ENCODE data around the gene TREML4.
"Not testable (repeated sequence)": the region's sequence is repeated elsewhere in the genome, so short reads cannot be mapped to it uniquely, and the experiment has no call there.

The TREML4 gene, protein sequence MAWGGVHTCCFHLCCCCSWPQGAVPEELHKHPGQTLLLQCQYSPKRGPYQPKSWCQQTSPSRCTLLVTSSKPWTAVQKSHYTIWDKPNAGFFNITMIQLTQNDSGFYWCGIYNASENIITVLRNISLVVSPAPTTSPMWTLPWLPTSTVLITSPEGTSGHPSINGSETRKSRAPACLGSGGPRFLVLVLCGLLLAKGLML

DNA sequence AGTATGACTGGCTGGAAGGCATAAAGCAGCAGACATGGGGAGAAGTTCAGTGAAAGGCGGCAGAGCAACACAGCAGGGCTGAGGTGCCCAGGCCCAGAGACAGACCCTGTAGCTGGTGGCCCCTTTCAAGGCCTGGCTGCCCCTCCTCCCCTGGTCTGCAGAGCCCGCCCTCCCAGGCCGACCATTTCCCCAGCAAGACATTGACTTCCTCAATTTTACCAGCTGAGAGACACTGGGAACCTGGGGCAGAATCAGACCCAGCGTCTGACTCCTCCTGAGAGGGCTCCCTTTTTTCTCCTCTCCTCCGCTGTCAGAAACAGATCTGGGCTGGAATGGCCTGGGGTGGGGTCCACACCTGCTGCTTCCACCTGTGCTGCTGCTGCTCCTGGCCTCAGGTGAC, at the start of gene TREML4:
Gene TREML4 (plus strand): TSS at position 254 of the 400 bp plus-strand sequence. CDS start 79 bp downstream, at position 333.
- DNase-seq (ENCODE audit: low read depth in 3 of 3, low spot score in 1 of 3), result no peak

DNA sequence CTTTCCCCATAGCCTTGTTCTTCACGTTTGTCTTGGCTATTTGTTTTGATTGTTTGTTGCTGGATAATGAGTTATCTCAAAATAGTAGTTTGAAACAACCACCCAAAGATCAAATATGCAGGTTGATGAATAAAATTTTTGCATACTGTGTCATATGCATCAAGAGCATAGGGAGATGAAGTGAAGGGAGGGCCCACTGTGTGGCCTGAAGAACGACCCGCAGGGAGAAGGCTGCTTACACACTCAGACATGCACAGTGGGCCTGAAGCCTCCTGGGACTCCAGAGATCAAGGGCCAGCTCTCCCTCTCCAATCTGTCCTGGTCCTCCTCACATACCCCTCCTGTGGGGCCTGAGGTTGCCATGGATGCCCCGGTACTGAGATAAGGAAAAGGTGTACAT, 49.0 kb upstream of the TREML4 start:
- no peak for DNase-seq (ENCODE audit: low read depth in 3 of 3, low spot score in 1 of 3)

DNA sequence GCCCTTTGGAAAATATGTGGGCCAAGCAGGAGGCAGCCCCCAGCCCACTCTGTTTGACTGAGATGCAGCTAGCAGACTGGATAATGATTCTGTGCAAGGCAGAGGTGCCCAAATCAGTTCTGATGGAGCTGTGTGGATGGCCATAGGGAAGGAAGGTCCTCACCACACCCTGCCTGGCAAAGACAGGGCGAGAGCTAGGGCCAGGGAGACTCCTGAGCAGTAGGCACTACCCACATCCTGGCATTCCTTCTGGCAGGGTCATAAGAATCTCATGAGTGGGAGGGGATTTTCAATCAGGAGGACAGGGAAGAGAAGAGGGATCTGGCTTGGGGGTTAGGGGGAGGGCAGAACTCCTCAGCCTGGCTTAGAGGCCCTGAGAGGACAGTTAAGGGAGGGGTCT, 46.6 kb upstream of the TREML4 start:
- no peak for DNase-seq (ENCODE audit: low read depth in 3 of 3, low spot score in 1 of 3)

DNA sequence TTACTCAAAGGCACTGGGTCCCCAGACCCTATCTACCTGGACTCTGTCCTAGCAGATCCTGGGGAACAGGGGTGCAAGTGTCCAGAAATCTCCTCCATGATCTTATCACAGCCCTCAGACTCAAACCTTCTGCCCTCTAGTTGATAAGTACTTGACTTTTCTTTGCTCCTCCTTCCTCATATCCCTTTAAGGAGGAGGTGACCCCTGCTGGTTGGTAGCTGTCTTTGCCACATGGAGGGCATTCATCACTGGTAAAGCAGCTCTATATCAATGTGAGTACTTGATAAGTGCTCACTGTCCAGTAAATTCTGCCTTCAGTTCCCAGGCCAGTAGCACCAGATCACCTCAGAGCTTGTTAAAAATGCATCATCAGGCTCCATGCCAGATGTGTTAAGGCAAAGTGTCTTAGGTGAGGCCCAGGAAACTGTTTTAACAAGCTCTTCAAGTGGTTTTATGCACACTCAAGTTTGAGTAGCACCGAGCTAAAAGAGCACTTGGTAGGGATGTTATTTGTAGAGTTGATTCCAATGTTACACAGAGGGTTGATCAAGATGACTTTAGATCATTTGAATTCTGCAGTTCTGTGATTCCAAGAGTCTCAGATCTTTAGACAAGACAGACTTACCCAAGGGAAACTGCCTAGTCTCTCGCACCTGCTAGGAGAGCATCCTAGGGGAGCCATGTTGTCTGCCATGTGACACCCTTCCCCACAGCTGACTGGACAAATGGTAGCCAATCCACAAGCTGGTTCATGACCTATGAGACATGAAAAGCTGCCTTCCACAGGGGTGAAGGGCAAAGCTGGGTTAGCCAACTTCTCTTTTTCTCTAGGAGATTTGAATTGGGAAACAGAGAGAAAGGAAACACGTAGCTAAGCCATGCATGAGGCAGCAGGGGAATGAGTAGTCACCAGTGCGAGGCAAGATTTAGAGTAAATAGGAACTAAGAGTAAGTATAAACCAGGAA, 45.8 kb upstream of the TREML4 start:
- DNase-seq (ENCODE audit: low read depth in 3 of 3, low spot score in 1 of 3), result peak in 1 of 3 donors; percentile 13

DNA sequence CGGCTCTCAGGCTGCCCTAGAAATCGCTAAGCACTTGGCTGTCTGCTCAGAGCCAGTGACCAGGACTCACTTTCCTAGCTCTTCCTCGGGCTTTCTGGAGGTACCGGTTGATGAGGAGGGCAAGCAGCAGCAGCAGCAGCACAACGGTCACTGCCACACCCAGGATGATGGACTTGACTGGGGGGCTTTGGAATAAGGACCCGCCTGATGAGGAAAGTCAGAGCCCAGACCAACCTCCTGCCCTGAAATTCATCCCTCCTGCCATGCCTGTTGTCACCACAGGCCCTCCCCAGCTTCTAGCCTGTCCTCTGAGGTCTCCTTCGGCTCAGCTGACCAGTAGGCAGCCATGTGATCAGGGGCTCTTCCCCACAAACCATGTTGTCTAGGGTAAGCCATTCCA, 43.4 kb upstream of the TREML4 start:
- no peak for DNase-seq (ENCODE audit: low read depth in 3 of 3, low spot score in 1 of 3)

DNA sequence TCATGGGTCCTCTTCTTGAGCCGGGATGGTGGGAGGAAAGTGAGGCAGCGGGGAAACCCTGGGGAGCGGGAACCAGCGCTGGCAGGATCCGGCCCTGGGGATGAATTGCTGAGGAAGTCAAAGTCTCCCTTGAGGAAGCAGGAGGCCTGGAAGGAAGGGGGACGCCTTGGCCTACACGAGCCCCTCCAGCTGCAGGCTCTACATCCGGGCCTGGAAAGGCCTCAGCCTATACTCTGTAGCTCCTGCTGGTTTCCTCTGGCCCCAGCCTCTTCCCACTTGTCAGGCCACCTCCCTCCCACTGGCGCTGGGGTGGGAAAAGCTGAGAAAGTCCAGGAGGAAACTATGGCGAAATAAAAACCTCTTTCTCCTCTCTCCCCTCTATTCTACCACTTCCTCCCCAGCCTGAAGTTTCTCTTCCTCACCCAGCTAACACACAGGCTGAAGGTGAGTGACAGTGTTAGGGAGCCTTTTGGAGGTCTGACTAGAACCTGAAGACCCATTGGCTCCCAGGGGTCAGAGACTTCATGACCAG, 42.1 kb upstream of the TREML4 start:
- DNase-seq (ENCODE audit: low read depth in 3 of 3, low spot score in 1 of 3), result no peak

DNA sequence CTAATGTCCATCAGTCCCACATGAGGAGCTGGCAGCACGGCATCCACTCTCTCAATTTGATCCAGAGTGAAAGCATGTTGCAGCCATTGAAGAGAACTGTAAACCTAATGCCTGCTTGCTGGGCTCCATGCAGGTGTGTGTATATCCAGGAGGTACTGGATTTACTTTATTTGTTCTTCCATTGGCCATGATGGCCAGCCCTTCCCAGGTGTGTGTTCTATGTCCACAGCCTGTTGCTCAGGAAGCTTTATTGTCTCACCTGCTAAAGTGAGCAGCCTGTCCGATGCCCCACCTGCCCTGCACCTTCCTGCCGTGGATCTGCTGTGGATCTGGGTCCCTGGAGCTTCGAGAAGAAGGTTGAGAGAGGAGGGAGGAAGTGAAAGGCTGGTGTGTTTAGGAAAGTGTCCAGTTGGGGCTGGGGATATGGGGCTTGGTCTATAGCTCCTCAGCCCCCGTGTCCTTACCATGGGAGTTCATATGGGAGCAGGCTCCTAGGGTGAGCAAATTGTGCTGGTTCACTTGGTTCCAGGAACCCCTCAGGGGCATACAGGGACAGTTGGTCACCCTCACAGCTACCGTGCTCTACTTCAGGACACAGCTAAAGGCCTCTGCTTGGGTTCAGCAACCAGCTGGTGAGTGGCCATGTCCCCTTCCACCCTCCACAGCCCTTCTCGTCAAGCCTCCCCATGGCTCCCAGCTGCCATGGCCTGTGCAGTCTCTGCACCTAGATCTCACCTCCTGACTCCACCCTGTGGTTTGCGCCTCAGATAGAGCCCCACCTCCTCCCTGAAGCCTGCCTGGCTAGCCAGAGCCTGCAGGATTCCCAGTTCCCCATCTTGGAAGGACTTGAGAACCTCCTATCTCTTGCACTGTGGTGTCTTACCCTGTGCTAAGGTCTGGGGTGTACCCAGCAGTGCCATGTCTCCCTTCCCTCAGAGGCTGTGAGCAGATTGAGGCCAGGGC, 39.9 kb upstream of the TREML4 start:
- DNase-seq (ENCODE audit: low read depth in 3 of 3, low spot score in 1 of 3), result no peak

DNA sequence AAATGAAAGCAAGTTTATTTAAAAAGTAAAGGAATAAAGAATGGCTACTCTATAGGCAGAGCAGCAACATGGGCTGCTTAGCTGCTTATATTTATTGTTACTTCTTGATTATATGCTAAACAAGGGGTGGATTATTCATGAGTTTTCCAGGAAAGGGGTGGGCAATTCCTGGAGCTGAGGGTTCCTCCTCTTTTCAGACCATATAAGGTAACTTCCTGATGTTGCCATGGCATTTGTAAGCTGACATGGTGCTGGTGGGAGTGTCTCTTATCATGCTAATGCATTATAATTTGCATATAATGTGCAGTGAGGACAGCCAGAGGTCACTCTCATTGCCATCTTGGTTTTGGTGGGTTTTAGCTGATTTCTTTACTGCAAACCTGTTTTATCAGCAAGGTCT, 39.1 kb upstream of the TREML4 start:
- DNase-seq (ENCODE audit: low read depth in 3 of 3, low spot score in 1 of 3), result not testable (repeated sequence)

DNA sequence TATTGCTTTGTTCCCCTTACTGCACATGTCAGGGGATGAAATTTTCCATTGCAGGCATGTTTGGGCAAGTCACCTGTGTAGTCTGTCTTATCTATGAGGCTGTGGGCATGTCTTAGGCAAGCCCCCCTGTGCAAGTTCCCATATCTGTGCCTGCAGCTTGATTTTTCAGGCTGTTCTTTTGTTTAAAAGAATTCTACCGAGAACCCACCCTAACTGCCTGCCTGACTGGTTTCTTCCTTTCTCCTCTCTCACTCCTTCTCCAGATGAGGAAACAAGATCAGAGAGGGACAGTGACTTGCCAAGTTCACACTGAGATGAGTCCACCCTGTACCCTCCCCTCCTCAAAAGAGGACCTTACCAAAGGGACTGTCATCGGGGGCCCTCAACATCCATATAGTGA, 38.2 kb upstream of the TREML4 start:
- no peak for DNase-seq (ENCODE audit: low read depth in 3 of 3, low spot score in 1 of 3)

DNA sequence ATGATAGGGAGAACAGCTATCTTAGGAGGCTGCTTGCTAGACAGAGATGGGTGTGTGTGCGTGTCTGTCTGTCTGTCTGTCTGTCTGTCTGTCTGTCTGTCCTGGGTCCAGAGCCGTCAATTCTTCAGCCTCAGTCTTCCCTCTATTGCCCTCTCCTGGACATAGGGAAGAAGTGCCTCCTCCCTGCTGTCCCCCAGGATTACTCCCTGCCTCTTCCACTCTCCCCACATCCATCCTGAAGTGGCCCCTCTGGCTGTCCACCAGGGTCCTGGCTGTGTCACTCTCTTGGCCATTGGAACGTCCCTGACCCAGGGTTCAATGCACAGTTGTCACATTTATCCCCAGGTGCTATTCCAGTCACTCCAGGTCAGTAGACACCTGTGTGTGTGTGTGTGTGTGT, 37.4 kb upstream of the TREML4 start:
- DNase-seq (ENCODE audit: low read depth in 3 of 3, low spot score in 1 of 3), result no peak

DNA sequence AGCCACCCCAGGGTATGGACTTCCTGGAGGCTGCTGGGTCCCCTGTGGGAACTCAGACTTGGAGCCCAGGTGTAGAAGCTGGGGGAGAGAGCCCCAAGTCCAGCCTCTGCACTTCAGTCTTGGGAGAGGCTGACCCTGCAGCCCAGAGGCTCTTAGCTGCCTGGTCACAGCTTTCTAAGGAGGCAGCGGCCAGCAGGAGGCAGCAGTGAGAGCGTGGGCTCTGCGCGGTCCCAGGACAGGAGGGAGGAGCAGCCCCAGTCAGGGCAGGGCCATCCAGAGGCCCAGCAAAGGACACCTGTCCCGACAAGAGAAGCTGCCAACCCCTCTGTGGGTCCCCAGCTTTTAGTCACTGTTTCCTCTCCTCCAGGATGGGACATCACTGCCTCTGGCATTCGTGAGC, 36.6 kb upstream of the TREML4 start:
- peak in 1 of 3 donors; percentile 37 for DNase-seq (ENCODE audit: low read depth in 3 of 3, low spot score in 1 of 3)

DNA sequence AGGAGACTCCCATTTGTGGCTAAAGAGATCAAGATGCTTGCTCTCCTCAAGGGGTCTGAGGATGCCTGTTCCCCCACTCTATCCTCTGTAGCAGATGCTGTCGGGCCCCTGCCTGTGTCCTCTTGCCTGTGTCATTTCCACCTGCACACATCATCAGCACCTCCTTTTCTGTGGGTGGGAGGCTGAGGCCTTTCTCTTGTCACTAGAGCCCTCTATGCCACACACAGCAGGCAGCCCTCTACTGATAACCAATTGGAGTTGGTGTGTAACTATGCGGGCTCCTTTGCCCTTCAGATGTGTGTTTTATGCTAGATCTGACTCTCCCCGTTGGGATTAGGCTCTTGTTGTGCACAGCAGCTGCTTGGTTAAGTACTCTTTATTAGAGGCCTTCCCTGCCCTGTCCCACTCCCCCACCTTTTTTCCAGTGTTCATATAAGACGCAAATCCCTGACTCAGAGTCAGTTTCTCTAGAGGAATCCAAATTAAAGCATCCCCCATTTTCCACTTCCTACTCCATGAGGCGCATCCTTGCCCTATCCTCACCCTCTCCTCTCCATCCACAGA, 34.9 kb upstream of the TREML4 start:
- no peak for DNase-seq (ENCODE audit: low read depth in 3 of 3, low spot score in 1 of 3)

DNA sequence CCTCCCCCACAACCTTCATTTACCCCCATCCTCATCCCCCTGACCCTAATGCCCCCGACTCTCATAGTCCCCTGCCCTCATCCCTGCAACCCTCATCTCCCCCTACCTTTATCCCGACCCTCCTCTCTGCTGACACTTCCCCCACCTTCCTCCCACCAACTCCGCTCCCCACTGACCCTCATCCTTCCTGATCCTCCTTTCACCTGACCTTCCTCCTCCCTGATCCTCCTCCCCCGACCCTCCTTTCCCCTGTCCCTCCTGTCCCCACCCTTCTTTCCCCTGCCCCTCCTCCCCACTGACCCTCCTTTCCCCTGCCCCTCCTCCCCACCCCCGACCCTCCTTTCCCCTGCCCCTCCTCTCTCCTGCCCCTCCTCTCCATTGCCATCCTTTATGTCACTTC, 34.3 kb upstream of the TREML4 start:
- DNase-seq (ENCODE audit: low read depth in 3 of 3, low spot score in 1 of 3), result no peak

DNA sequence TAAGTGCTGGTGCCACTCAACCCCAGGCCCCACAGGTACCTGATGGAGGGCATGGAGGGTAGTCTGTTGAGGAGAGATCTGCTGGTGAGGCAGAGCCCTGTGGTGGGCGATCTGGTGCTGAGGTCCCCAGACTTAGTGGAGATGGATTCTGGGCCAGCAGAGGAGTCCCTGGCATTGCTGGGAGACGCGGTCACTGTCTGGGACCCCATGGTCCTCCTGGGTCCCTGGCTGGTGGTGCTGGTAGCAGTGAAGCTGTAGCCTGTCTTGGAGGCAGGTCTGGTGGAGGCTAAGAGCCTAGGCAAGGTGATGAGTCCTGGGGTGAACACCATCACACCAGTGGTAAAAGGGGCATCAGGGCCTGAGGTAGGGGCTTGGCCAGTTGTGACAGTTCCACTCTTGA, 33.8 kb upstream of the TREML4 start:
- no peak for DNase-seq (ENCODE audit: low read depth in 3 of 3, low spot score in 1 of 3)

DNA sequence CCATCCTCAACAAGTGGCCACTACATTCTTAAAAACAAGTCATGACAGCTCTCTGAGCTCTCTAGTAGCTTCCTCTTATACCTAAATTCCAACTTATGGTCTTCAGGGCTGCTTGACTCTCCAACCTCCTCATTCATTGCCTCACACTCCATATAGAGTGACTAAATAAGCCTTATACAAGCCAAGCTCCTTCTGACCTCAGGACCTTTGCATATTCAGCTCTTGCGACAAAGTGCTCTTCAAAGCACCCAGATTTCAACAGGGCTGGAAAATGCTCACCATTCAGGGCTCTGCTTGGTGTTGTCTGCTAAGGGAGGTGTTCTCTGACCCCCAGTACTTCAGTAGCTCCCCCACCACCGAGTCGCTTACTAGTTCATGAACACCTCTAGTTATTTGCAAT, 30.9 kb upstream of the TREML4 start:
- no peak for DNase-seq (ENCODE audit: low read depth in 3 of 3, low spot score in 1 of 3)

DNA sequence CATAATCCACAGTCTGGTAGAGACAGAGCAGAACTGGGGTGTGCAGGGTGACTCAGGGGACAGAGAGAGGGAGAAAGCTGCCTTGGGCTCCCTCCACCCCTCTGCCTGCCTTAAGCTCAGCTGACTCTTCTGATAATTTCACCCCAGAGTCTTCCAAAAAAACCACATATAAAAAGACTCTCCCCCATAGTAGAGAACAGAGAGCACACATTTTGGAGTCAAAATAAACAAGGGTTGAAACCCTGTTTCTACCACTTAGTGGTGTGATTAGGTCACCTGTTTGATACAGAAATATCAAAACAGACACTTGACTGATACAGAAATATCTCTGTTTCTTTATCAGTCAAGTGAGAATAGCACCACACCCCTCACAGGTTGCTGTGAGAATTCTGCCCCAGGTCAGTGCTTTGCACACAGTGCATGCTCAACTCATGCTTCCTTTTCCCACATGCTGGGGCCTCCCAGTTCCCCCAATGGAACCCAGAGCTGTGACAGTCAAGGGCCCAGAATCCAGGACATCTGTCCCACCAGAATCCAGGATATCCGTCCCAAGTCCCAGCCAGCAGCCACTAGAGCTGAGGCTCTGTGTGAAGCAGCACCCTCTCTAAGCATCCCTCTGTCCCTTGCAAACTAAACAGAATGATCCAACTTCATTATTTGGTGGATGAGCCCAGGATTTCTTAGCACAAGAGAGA, 28.4 kb upstream of the TREML4 start:
- DNase-seq (ENCODE audit: low read depth in 3 of 3, low spot score in 1 of 3), result no peak

DNA sequence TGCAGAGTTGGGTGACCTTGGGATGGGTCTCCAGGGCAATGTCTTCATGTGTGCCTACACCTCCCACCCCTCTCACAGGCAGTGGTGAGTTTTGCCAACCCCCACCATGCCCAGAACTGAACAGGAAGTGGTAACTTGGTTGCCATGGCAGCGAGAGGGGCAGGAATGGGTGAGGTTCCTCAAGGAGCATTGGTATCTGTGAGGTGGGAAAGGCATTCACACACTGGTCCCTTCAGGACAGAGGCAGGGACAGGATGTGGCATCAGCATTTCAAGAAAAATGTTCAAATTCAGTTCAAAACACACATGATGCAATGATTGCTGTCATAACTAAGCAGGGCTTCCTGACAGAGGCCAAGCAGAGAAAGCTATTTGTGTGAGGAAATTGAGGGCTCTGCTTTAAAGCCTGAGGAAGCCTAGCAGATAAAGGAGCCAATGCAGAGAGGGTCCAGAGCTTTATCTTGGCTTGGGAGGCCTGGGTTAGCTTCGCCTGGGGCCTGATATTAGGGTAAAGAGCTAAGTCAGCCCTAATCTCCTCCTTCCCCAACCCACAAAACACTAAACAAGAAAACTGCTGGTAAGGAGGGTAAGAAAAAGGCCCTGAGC, 27.8 kb upstream of the TREML4 start:
- DNase-seq (ENCODE audit: low read depth in 3 of 3, low spot score in 1 of 3), result peak in 1 of 3 donors; percentile 20

DNA sequence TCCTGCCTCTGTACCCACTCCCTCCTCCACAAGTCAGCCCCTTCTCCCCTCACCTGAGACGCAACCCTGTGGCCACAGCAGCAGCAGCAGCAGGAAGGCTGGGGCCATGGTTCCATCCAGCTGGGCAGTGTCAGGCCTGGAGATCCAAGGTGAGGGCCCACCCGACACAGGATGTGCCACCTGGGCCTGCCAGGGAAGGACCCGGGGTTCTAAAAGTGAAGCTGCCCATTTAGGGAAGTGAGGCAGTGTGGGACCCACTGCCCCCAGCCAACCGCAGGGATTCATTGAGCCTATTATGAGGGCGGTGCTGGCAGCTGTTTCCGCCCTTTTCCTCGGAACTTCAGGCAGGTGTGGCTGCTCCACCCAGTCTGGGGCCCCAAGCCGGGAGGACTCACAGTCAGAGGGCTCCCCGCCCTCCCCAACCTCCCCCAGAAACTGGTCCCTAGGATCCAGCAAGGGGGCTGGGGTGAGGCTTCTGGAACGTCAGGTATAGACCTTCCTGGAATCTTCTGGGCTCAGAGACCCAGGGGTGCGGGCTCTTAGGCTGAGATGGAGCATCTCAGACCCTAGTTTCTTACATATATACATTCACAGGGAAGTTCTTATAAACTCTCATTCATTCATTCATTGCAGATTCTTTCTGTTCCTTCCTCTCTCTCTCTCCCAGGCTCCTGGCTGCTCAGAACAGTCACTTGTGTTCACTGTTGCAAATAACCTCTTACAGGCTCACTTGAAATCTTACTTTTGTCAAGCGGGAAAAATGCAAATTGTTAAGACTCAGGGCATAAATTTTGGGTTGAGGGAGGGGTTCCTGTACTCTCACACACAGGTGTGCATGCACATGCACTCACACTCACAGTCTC, 27.0 kb upstream of the TREML4 start, which contains the start of gene TREML2:
Gene TREML2 (minus strand): TSS at position 249 of the 863 bp plus-strand sequence. CDS start 141 bp downstream, at position 108.
- no peak for DNase-seq (ENCODE audit: low read depth in 3 of 3, low spot score in 1 of 3)

DNA sequence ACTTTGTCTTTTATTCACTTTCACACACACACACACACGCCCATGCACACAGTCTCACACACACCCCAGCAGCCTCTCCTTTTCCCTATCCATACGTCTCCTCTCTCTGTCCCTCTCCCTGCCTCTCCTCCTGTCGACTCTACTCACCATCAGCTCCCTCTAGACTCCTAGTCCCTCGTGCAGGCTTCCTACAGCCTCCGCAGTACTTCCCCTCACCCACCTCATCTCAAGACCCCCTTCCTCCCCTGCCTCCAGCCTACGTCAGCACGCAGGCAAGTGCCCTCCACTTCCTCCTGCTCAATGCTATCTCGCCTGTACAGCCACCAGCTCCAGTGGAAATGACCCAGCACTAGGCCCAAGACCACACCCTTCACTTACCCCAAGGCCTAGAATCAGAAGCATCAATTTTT, 26.4 kb upstream of the TREML4 start:
- DNase-seq (ENCODE audit: low read depth in 3 of 3, low spot score in 1 of 3), result no peak

Measured in stimulated activated CD4-positive, alpha-beta T cell treated with anti-CD3 and anti-CD28 coated beads, TNF-alpha, amount 100 ng/mL, for 1 hour (primary cell).